Choroid plexus epithelial cell (primary cell): Measurements from ENCODE around the gene OR2W1.

Source experiments
- DNase-seq: peaks from one replicate; pipeline ENCODE4 v3.0.0-alpha.2; 2010; ENCODE audit warnings: low read depth
- H3K4me3 ChIP-seq: 2 replicates; pipeline ENCODE4 v1.5.1; 2011; ENCODE audit warnings: low read depth, mild to moderate bottlenecking, control low read depth, low read length, moderate library complexity
- TF ChIP-seq, protein P1 (sequence below): conservative IDR thresholded peaks from 2 replicates; pipeline ENCODE4 v1.5.1; 2011; ENCODE audit warnings: low read depth, mild to moderate bottlenecking, control low read depth, inconsistent platforms, low read length, moderate library complexity

Gene OR2W1

GRCh38 chr6:29051680-29052079 lies 6.7 kb upstream of the OR2W1 start:
- no peak overlapping the region for H3K4me3 ChIP-seq
- TF ChIP-seq, protein P1, sequence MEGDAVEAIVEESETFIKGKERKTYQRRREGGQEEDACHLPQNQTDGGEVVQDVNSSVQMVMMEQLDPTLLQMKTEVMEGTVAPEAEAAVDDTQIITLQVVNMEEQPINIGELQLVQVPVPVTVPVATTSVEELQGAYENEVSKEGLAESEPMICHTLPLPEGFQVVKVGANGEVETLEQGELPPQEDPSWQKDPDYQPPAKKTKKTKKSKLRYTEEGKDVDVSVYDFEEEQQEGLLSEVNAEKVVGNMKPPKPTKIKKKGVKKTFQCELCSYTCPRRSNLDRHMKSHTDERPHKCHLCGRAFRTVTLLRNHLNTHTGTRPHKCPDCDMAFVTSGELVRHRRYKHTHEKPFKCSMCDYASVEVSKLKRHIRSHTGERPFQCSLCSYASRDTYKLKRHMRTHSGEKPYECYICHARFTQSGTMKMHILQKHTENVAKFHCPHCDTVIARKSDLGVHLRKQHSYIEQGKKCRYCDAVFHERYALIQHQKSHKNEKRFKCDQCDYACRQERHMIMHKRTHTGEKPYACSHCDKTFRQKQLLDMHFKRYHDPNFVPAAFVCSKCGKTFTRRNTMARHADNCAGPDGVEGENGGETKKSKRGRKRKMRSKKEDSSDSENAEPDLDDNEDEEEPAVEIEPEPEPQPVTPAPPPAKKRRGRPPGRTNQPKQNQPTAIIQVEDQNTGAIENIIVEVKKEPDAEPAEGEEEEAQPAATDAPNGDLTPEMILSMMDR = no peak
- no peak for DNase-seq

GRCh38 chr6:29035951-29036350 lies 9.0 kb downstream of the OR2W1 start:
- no peak overlapping the region for H3K4me3 ChIP-seq
- no peak for DNase-seq
- TF ChIP-seq, protein P1 = no peak

GRCh38 chr6:29028821-29029220 lies 16.2 kb downstream of the OR2W1 start:
- TF ChIP-seq, protein P1 = no peak

GRCh38 chr6:29025927-29026585 lies 18.9 kb downstream of the OR2W1 start:
- no peak overlapping the region for H3K4me3 ChIP-seq
- no peak for DNase-seq
- TF ChIP-seq, protein P1 = no peak

More at GRCh38 chr6:29028821-29029220, 16.2 kb downstream of the OR2W1 start:
- no peak for DNase-seq
- H3K4me3 ChIP-seq = no peak overlapping the region

DNA sequence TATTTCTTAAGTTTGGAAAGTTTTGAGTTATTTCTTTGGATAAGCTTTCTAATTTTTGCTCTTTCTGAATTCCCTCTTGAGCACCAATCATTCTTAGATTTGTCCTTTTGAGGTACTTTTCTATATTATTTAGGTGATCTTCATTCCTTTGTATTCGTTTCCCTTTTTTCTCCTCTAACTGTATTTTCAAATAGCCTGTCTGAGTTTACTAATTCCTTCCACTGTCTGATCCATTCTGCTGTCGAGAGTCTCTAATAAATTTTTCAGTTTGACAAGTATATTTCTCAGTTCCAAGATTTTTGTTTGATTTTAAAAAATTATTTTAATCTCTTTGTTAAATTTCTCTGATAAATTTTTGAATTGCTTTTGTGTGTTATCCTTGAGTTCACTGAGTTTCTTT lies 23.5 kb downstream of the OR2W1 start:
- TF ChIP-seq, protein P1 = no peak
- DNase-seq = no peak
- no peak overlapping the region for H3K4me3 ChIP-seq

- TF ChIP-seq, protein P1 = no peak
- no peak overlapping the region for H3K4me3 ChIP-seq
- no peak for DNase-seq
Observed at GRCh38 chr6:29019629-29020028, 25.3 kb downstream of the OR2W1 start.

DNA sequence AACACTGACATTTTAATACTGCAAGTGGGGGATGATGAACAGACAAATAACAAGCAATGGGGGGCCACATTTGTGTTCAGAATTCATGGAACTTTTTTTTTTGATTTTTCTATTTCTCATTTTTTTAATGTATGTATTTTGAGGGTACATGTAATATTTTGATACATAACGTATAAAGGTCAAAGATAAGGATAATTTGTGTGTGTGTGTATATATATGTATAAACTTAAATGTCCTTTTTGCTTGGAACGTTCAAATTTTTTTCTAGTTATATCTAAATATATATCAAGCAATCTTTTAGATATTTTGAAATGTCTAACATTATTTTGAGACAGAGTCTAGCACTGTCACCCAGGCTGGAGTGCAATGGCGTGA lies 27.6 kb downstream of the OR2W1 start:
- TF ChIP-seq, protein P1 = no peak
- no peak overlapping the region for H3K4me3 ChIP-seq
- DNase-seq = no peak
